Gastrocnemius medialis (tissue), 4 donors: ENCODE results near the gene GEMIN7.

Experiments
- POLR2A ChIP-seq, 2 donors: fragments of 450-650 bp; IDR thresholded peaks; one replicate each; pipeline ENCODE4 v1.6.1; 2017; ENCODE audit warnings: antibody characterized with exemption in 2 of 2, mild to moderate bottlenecking in 2 of 2, moderate library complexity in 2 of 2
- TF ChIP-seq, protein P1 (sequence below), 5 experiments: fragments of 450-650 bp in 3 of 5; fragments of 200-600 bp in 2 of 5; sonication (generic) in 2 of 5; IDR thresholded peaks in 4 of 5; conservative IDR thresholded peaks in 1 of 5; 1 replicate in 4 of 5; 2 replicates in 1 of 5; pipeline ENCODE4 v1.5.1; 2016 to 2019; ENCODE audit warnings: antibody characterized with exemption in 5 of 5, mild to moderate bottlenecking in 3 of 5, moderate library complexity in 3 of 5

DNA sequence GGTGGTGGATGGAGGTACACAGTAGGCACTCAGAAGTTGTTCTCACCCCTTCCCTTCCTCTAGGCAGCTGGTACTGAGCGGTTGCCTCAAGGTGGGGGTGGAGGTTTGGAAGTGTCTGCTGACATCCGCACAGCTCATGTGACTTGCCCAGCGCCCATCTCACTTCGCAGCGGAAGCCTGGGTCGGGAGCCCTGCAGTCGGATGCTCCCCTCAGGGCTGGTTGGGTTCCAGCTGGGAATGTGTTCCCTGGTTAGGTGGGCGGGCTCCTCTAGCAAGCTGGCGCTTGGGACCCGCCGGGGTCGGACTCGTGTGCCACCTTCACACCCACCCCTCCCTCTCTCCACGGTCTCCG lies 24.1 kb downstream of the GEMIN7 start:
- TF ChIP-seq, protein P1, sequence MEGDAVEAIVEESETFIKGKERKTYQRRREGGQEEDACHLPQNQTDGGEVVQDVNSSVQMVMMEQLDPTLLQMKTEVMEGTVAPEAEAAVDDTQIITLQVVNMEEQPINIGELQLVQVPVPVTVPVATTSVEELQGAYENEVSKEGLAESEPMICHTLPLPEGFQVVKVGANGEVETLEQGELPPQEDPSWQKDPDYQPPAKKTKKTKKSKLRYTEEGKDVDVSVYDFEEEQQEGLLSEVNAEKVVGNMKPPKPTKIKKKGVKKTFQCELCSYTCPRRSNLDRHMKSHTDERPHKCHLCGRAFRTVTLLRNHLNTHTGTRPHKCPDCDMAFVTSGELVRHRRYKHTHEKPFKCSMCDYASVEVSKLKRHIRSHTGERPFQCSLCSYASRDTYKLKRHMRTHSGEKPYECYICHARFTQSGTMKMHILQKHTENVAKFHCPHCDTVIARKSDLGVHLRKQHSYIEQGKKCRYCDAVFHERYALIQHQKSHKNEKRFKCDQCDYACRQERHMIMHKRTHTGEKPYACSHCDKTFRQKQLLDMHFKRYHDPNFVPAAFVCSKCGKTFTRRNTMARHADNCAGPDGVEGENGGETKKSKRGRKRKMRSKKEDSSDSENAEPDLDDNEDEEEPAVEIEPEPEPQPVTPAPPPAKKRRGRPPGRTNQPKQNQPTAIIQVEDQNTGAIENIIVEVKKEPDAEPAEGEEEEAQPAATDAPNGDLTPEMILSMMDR (IDR thresholded peaks at IDR 0.05 in 4 of 5, conservative IDR thresholded peaks at IDR 0.05 in 1 of 5), result no peak
- no peak for TF ChIP-seq POLR2A (IDR thresholded peaks at IDR 0.05)
